HEK293 (cell line): ENCODE measurements around the gene PSAP.

Experiments used
- GFI1B ChIP-seq: fragments of 450-650 bp; formaldehyde crosslinking; IDR thresholded peaks from 2 replicates; pipeline ENCODE4 v1.5.1; 2016; ENCODE audit warnings: missing biosample characterization, missing genetic modification characterization
- HOXA7 ChIP-seq: sonication (generic); formaldehyde crosslinking; IDR thresholded peaks from 2 replicates; pipeline ENCODE4 v1.8.1; 2022; ENCODE audit warnings: missing genetic modification reagents, borderline replicate concordance
- ZNF23 ChIP-seq: fragments of 450-650 bp; formaldehyde crosslinking; IDR thresholded peaks from 2 replicates; pipeline ENCODE4 v1.5.1; 2016; ENCODE audit warnings: missing biosample characterization, missing genetic modification characterization, borderline replicate concordance

DNA sequence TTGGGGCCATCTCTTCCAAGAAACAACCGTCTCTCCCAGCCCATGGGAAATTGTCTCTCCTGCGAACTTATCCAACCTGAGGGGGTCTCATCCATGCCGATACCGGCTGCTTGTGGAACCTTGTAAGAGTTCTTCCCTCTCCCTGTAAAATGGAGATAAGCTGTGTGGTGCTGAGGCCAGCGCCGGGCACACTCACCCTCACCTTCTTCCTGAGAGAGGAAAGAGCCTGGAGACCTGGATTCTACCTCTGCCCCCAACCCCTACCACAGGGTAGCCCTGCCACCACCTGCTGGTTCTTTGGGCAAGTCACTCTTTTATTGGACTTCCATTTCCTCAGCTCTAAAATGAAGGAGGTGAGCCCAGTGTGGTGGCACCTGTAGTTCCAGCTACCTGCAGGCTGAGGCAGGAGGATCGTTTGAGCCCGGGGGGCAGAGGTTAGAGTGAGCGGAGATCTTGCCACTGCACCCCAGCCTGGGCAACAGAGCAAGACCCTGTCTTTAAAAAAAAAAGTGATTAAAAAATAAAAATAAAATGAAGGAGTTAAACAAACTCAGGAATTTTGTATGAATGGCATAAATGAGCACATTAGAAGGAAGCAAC lies 38.4 kb upstream of the PSAP start:
- TF ChIP-seq GFI1B (no peak), ZNF23 (no peak), HOXA7 (CRISPR knock-in tag) (no peak)
